ENCODE data around the gene AKAP10. TPM values are rescaled to one million over a fixed set of nuclear protein-coding genes. Genes with fewer than 3 reads are reported as not detected.
A peak's percentile ranks its signal among the peaks of the same experiment; 100 is the strongest.
"Not testable (repeated sequence)": the region's sequence is repeated elsewhere in the genome, so short reads cannot be mapped to it uniquely, and the experiment has no call there.

AKAP10 gene
- total RNA-seq, 2 experiments from 2014 or later = 28.4 to 31.8 TPM

DNA sequence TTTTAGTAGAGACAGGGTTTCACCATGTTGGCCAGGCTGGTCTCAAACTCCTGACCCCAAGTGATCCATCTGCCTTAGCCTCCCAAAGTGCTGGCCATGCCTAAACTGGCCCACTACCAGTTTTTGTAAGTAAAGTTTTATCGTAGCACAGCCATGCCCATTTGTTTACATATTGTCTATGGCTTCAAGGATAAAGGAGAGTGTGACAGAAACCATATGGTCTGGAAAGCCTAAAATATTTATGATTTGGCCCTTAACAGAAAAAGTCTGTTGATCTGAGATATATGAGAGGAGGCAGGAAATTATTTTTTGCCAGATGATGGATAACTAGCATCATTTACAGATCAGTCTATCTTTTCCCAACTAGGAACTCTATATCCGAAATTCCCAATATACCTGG is 4.5 kb downstream of the AKAP10 start:
- ChIA-PET CTCF (no interaction called here), POLR2A (no interaction called here)
- intact Hi-C loops (cut with micrococcal nuclease) = no loop called here
- H3K9me3 Mint-ChIP-seq = no peaks in the 10 kb centered on the region
- DNase-seq = no peak
- peaks cover 45% of the 10 kb centered on the region for H3K4me1 Mint-ChIP-seq (ENCODE audit: low read depth)
- H3K27me3 Mint-ChIP-seq = no peaks in the 10 kb centered on the region
- H3K27ac Mint-ChIP-seq = no peak overlapping the region
- peaks cover 35% of the 10 kb centered on the region for H3K36me3 Mint-ChIP-seq
- no peak overlapping the region for H3K4me3 Mint-ChIP-seq

DNA sequence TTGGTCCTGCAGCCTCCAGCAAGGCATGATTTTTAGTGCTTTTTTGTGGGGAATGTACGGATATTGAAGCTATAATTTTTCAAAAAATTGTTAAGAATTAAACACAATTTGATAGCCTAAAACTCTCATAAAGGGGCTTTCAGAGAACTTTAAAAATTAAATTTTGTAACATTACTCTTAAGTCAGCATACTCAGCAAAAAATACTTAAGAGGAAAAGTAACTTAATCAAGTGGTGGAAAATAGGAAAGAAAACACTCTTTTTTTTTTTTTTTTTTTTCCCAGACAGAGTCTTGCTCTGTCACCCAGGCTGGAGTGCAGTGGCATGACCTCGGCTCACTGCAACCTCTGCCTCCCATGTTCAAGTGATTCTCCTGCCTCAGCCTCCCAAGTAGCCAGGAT is 14.7 kb downstream of the AKAP10 start:
- H3K9me3 Mint-ChIP-seq; POLR2A ChIA-PET; H3K27me3 Mint-ChIP-seq; intact Hi-C loops (cut with micrococcal nuclease); DNase-seq; H3K4me3 Mint-ChIP-seq; CTCF ChIA-PET; H3K27ac Mint-ChIP-seq: not testable (repeated sequence)
- peaks cover 30% of the 10 kb centered on the region for H3K36me3 Mint-ChIP-seq
- peaks cover 29% of the 10 kb centered on the region for H3K4me1 Mint-ChIP-seq (ENCODE audit: low read depth)

DNA sequence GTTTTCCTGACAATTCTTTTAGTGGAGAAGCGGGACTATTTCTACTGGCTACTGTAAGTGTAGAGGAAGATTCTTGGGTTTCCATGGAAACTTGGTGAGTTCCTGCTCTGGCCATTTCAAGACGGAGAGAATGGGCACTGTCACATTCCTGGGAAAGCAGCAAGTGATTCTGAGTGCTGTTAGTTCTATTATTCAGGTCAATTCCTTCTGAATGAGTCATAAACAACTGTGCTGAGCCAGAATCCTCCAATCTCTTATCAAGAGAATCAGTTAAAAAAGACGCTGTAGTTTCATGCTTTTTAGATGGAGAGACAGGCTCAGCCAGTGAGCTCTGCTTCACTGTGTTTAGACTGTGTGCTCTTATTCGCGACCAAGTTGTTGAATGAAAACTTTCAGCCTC is 19.6 kb downstream of the AKAP10 start:
- Mint-ChIP-seq H3K4me3 (no peak overlapping the region), H3K4me1 (ENCODE audit: low read depth) (peaks cover 36% of the 10 kb centered on the region), H3K9me3 (no peaks in the 10 kb centered on the region), H3K27me3 (no peaks in the 10 kb centered on the region), H3K36me3 (peaks cover 47% of the 10 kb centered on the region), H3K27ac (no peak overlapping the region)
- CTCF ChIA-PET = no interaction called here
- POLR2A ChIA-PET = no interaction called here
- no peak for DNase-seq
- intact Hi-C loops (cut with micrococcal nuclease) = no loop called here

DNA sequence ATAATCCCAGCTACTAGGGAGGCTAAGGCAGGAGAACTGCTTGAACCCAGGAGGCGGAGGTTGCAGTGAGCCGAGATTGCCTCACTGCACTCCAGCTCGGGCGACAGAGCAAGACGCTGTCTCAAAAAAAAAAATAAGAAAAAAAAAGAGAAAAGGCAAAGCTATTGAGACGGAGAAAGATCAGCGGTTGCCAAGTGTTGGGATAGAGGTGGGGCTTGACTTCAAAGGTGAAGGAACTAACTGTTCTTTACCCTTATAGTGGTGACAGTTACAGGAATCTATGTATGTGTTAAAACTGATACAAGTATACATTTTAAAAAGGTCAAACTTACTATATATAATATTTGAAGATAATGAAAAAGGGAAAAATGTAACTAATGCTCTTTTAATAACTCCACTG is 22.5 kb downstream of the AKAP10 start:
- intact Hi-C loops (cut with micrococcal nuclease) = no loop called here
- Mint-ChIP-seq H3K27ac (no peak overlapping the region), H3K27me3 (no peaks in the 10 kb centered on the region), H3K4me3 (no peak overlapping the region), H3K36me3 (peaks cover 43% of the 10 kb centered on the region), H3K9me3 (no peaks in the 10 kb centered on the region), H3K4me1 (ENCODE audit: low read depth) (peaks cover 40% of the 10 kb centered on the region)
- DNase-seq = no peak
- ChIA-PET POLR2A (no interaction called here), CTCF (no interaction called here)

GRCh38 chr17:19951411-19951810 is 26.2 kb downstream of the AKAP10 start:
- intact Hi-C loops (cut with micrococcal nuclease); H3K27ac Mint-ChIP-seq; POLR2A ChIA-PET; H3K9me3 Mint-ChIP-seq; CTCF ChIA-PET; H3K4me3 Mint-ChIP-seq; H3K27me3 Mint-ChIP-seq; DNase-seq: not testable (repeated sequence)
- Mint-ChIP-seq H3K4me1 (ENCODE audit: low read depth) (peaks cover 45% of the 10 kb centered on the region), H3K36me3 (peaks cover 39% of the 10 kb centered on the region)

GRCh38 chr17:19950624-19951195 is 26.9 kb downstream of the AKAP10 start:
- POLR2A ChIA-PET; H3K9me3 Mint-ChIP-seq; H3K27me3 Mint-ChIP-seq; H3K27ac Mint-ChIP-seq; CTCF ChIA-PET; DNase-seq; intact Hi-C loops (cut with micrococcal nuclease); H3K4me3 Mint-ChIP-seq: not testable (repeated sequence)
- H3K36me3 Mint-ChIP-seq = peaks cover 34% of the 10 kb centered on the region
- H3K4me1 Mint-ChIP-seq (ENCODE audit: low read depth) = peaks cover 40% of the 10 kb centered on the region

- Mint-ChIP-seq H3K9me3 (no peaks in the 10 kb centered on the region), H3K4me3 (no peak overlapping the region), H3K36me3 (peaks cover 22% of the 10 kb centered on the region), H3K27ac (peak overlapping the region; percentile 21), H3K4me1 (ENCODE audit: low read depth) (peaks cover 48% of the 10 kb centered on the region), H3K27me3 (no peaks in the 10 kb centered on the region)
- intact Hi-C loops (cut with micrococcal nuclease) = no loop called here
- ChIA-PET POLR2A (no interaction called here), CTCF (interaction anchor here (0.6 kb wide), 1 partner anchor 22 kb away, joined by 3 read pairs; no protein-coding TSS in a partner anchor)
- DNase-seq = no peak
Observed at GRCh38 chr17:19948116-19948943, 29.3 kb downstream of the AKAP10 start.

- Mint-ChIP-seq H3K4me1 (ENCODE audit: low read depth) (peaks cover 46% of the 10 kb centered on the region), H3K36me3 (peaks cover 18% of the 10 kb centered on the region), H3K27me3 (no peaks in the 10 kb centered on the region), H3K4me3 (no peak overlapping the region), H3K9me3 (no peaks in the 10 kb centered on the region), H3K27ac (no peak overlapping the region)
- no peak for DNase-seq
- intact Hi-C loops (cut with micrococcal nuclease) = no loop called here
- CTCF ChIA-PET = no interaction called here
- POLR2A ChIA-PET = no interaction called here
Observed at GRCh38 chr17:19946921-19947320, 30.7 kb downstream of the AKAP10 start.

DNA sequence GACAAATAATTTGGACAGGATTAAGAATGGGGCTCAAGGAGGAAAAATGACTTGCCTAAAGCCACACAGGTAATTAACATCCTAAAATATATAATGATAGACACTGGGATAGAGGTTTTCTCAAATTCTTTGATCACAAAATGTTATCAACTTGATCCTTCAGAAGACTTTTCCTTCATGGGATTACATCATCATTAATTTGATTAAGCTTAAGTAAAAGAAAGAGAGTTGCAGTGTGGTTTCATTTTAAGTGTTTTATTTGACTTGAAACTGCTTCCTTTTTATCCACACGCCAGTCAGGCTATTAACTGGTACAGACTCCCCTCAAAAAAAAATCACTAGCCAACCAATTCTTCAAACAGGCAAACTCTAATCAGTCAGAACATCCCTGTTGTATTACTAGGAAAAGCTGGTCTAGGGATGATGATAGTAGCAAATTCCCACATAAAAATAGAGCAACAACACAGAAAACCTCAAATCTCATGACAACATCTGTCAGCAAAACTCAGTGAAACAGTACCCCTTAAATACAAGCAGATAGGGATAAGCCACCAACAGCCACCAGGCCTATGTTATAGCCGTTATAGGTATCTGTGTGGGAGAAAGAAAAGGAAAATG is 32.5 kb downstream of the AKAP10 start:
- peaks cover 21% of the 10 kb centered on the region for H3K36me3 Mint-ChIP-seq

GRCh38 chr17:19943599-19943998 is 34.0 kb downstream of the AKAP10 start:
- Mint-ChIP-seq H3K27ac (no peak overlapping the region), H3K9me3 (no peaks in the 10 kb centered on the region), H3K36me3 (peaks cover 29% of the 10 kb centered on the region), H3K27me3 (no peaks in the 10 kb centered on the region), H3K4me3 (no peak overlapping the region), H3K4me1 (ENCODE audit: low read depth) (peaks cover 41% of the 10 kb centered on the region)
- intact Hi-C loops (cut with micrococcal nuclease) = no loop called here
- ChIA-PET POLR2A (no interaction called here), CTCF (no interaction called here)
- DNase-seq = no peak

More for the DNA sequence above, 32.5 kb downstream of the AKAP10 start:
- POLR2A ChIA-PET = no interaction called here
- H3K9me3 Mint-ChIP-seq = no peaks in the 10 kb centered on the region
- H3K4me3 Mint-ChIP-seq = no peak overlapping the region
- no peak for DNase-seq
- no peaks in the 10 kb centered on the region for H3K27me3 Mint-ChIP-seq
- no peak overlapping the region for H3K27ac Mint-ChIP-seq
- CTCF ChIA-PET = no interaction called here
- intact Hi-C loops (cut with micrococcal nuclease) = no loop called here
- peaks cover 49% of the 10 kb centered on the region for H3K4me1 Mint-ChIP-seq (ENCODE audit: low read depth)

- no peak for DNase-seq
- Mint-ChIP-seq H3K4me1 (ENCODE audit: low read depth) (peaks cover 36% of the 10 kb centered on the region), H3K27ac (no peak overlapping the region), H3K4me3 (no peak overlapping the region), H3K9me3 (no peaks in the 10 kb centered on the region), H3K27me3 (no peaks in the 10 kb centered on the region), H3K36me3 (peaks cover 23% of the 10 kb centered on the region)
- ChIA-PET POLR2A (no interaction called here), CTCF (no interaction called here)
- intact Hi-C loops (cut with micrococcal nuclease) = no loop called here
Observed at GRCh38 chr17:19943026-19943425, 34.6 kb downstream of the AKAP10 start.

DNA sequence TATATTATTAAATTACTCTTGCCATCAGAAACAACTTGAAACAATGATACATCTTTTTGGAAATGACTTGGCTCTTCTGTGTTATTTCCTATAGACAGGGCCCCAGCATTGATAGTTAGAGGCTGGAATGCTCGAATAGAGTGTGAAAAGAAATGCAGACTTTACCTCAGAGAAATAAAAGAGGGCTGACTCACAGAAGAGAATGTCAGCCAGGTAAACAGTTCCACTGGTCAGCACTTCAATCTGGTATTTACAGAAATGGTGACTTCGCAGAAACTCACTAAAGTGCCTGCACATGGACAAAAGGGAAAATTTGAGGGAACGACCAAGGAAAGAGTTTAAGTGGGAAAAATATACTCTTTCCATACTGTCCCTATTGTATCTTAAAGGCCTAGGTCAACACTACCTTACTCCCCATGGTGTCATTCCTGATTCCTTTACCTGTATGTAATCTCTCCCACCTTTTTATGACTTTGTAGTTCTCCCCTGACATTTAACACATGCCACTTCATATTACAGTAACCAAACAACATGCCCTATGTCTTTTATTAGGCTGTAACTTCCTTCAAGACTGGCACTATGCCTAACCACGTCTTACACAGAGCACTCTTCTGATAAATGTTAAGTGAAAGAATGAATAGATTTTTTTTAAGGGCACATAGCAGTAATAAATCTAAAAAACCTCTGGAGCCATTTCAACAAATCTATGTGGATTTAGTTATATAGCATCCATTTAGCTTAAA is 36.7 kb downstream of the AKAP10 start:
- intact Hi-C loops (cut with micrococcal nuclease) = no loop called here
- H3K27me3 Mint-ChIP-seq = no peaks in the 10 kb centered on the region
- H3K4me3 Mint-ChIP-seq = no peak overlapping the region
- peaks cover 30% of the 10 kb centered on the region for H3K36me3 Mint-ChIP-seq
- no peak for DNase-seq
- H3K27ac Mint-ChIP-seq = peak overlapping the region; percentile 16
- no peaks in the 10 kb centered on the region for H3K9me3 Mint-ChIP-seq
- peaks cover 30% of the 10 kb centered on the region for H3K4me1 Mint-ChIP-seq (ENCODE audit: low read depth)
- ChIA-PET CTCF (no interaction called here), POLR2A (no interaction called here)
